HG02588 (cell line): ENCODE data around the gene MECR.

Experiments used
- ATAC-seq: cut with Tn5 transposase; IDR thresholded peaks from one replicate; pipeline ENCODE4 v1.9.1; 2021; ENCODE audit warnings: mild to moderate bottlenecking, moderate library complexity; ENCODE audit not compliant: unreplicated experiment

Gene MECR

DNA sequence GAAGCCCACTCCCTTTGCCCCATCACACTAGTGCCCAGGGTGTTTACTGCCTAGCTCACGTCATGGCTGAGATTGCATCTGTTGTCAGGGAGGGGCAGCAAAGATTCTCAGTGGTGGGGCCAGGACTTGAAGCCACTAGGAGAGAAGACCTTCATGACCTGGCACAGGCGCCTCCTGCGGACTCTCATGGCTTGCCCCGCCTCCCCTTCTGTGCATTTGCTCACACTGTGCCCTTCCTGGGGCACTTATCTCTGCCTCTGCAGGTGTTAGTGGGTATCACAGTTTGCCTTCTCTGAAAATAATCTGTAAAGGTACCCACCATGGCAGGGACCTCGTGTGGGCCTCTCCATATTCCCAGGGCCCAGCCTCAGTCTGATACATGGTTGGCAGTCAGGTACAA lies 25.7 kb upstream of the MECR start:
- ATAC-seq = no peak

DNA sequence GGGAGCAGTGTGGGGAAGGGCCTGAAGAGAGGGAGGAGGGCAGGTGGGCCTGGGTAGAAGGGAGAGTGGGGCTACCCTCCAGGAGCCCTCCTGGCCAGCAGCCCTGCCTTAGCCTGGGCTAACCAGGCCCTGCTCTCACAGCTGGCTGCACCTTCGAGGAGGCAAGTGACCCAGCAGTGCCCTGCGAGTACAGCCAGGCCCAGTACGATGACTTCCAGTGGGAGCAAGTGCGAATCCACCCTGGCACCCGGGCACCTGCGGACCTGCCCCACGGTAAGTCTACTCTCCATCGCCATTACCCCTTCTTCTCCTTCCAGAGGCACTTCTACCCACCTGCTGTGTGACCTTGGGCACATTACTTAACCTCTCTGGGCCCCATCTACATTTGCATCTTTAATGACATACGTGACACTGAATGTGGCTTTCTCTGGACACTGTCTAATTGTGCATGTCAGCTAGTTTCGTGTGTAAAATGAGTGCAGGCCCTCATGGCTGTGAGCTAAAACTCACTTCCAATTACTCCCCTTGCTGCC lies 24.5 kb upstream of the MECR start:
- ATAC-seq = no peak

- ATAC-seq = no peak
Measured at GRCh38 chr1:29254346-29254745, 23.6 kb upstream of the MECR start.

GRCh38 chr1:29253180-29253579 lies 22.4 kb upstream of the MECR start:
- no peak for ATAC-seq

DNA sequence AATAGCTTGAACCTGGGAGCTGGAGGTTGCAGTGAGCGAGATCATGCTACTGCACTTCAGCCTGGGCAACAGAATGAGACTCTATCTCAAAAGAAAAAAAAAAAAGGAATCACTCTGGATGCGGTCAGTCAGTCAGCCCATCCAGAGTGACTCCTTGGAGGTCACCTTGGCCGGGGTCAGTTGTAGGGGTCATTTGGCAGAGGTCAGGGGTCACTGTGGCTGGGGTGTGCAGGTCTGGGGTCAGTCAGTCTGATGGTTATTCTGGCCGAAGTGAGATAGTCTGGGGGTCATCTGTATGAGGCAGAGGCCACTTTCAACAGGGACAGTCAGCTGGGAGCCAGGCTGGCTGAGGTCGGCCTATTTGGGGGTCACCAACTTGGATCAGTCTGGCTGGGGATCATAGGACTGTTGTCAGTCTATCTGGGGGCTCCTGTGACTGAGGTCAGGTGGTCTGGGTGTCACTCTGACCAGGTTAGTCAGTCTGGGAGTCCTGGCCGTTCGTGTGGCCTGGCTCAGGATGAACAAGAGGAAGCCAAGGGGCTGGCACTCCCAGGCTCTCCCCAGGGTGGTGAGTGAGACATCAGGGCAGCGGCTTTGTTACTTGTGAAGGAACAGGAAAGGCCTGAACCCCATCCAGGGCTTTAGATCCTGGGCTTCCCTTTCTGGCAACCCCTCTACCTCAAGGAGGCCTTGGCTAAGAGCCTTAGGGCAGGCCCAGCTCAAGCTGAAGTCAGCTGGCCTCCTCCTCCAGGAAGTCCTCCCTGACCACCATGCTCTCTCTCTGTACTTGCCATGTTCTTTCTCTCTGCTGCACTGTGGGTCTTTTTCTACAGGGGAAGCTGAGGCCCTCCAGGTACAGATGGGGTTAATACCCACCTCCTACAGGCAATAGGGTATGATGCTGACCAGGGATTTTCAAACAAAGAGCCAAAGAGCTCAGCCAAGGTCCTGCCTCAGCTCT lies 20.7 kb upstream of the MECR start:
- no peak for ATAC-seq

- ATAC-seq = no peak
Measured at GRCh38 chr1:29249951-29250581, 19.3 kb upstream of the MECR start.

GRCh38 chr1:29249170-29249691 lies 18.5 kb upstream of the MECR start:
- ATAC-seq = no peak

DNA sequence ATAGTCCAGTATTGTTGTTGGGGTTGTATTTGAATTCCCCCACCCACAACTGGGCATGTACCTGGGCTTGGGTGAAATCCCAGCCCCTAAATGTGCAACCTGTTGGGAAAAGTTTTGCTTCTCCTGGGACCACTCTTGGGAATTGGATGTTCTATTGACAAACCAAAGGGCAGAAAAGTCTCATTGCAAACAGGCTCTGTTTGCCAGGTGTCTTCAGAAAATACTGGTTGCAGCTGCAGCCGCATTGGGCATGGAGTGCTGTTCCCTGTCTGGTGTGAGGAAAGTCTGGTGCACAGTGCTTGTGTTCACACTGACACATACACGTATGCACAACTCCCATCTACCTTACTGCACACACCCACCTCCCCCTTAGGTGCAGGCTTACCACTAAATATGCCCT lies 17.7 kb upstream of the MECR start:
- ATAC-seq = no peak

GRCh38 chr1:29247571-29248273 lies 17.0 kb upstream of the MECR start:
- ATAC-seq = no peak

GRCh38 chr1:29247044-29247443 lies 16.3 kb upstream of the MECR start:
- no peak for ATAC-seq

DNA sequence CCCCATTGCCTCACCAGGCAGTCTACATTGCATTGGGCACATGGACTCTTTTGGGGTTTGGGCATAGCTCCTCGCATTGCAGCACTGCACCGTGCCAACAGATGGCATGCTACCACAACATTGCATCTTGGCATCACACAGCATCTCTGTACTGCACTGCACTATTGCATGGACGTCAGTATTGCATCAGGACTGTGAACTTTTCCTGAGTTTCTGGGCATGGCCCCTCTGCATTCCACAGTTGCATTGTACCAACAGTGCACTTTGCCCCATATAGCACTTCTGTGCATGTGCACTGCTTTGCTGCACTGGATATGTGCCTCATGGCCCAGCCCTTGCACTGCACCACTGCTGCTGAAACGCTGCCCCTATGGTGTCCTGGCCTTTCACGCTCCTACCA lies 15.1 kb upstream of the MECR start:
- ATAC-seq = no peak

DNA sequence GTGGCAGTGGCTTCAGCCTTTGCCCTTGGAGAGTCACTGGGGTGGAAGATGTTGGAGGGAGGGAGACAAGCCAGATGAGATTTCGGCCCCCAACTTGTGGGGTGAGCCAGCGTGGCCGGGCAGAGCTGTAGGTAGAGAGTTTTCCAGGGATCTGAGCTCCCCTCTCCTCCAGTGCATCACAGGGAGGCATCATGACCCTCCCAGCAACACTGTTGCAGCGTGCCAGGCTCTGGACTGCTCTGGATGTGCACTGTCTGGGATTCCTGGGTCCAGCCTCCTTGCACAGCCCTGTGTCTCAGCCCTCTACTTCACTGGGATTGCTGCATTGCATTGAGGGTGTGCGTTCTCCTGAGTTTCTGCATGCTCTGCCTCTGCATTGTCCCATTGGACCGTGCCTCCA lies 14.5 kb upstream of the MECR start:
- no peak for ATAC-seq

DNA sequence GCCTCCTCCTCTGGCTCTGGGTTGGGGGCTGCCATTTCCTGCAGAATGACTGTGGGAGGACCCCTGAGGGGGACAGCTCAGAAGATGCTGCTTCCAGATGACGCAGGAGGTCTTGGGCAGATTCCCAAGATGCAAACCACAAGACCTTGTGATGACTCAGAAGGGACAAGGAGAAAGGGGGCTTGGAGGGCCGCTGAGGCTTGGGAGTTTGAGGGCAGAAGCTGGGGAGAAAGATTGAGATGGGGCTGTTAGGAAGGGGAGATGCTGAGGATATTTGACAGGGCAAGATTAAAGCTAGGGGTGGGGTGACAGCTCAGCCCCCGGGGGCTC lies 13.1 kb upstream of the MECR start:
- ATAC-seq = no peak

GRCh38 chr1:29243023-29243870 lies 12.5 kb upstream of the MECR start:
- no peak for ATAC-seq

GRCh38 chr1:29240986-29241385 lies 10.3 kb upstream of the MECR start:
- no peak for ATAC-seq

GRCh38 chr1:29240400-29240837 lies 9.7 kb upstream of the MECR start:
- ATAC-seq = no peak

GRCh38 chr1:29239142-29239541 lies 8.4 kb upstream of the MECR start:
- ATAC-seq = no peak

GRCh38 chr1:29238620-29239002 lies 7.9 kb upstream of the MECR start:
- ATAC-seq = no peak

GRCh38 chr1:29237852-29238619 lies 7.3 kb upstream of the MECR start:
- ATAC-seq = no peak
